Sigmoid colon (tissue), 4 donors: ENCODE results near the gene SLC9A7.

Experiments used
- CTCF ChIP-seq, 4 experiments: fragments of 450-650 bp in 3 of 4; fragments of 200-600 bp in 1 of 4; IDR thresholded peaks; one replicate each; pipeline ENCODE4 v1.5.1; 2016 to 2019; ENCODE audit warnings: antibody characterized with exemption in 4 of 4, mild to moderate bottlenecking in 3 of 4, moderate library complexity in 2 of 4
- EP300 ChIP-seq, 4 donors: sonication (generic); formaldehyde crosslinking; IDR thresholded peaks; one replicate each; pipeline ENCODE4 v1.6.1; 2017; ENCODE audit warnings: antibody characterized with exemption in 4 of 4
- POLR2A ChIP-seq, 2 donors: fragments of 450-650 bp; IDR thresholded peaks; one replicate each; pipeline ENCODE4 v1.6.1; 2016; ENCODE audit warnings: antibody characterized with exemption in 2 of 2, mild to moderate bottlenecking in 2 of 2, moderate library complexity in 2 of 2
- POLR2AphosphoS5 ChIP-seq, 4 donors: sonication (generic); formaldehyde crosslinking; IDR thresholded peaks; one replicate each; pipeline ENCODE4 v1.6.1; 2017; ENCODE audit warnings: antibody characterized with exemption in 4 of 4

GRCh38 chrX:46643636-46644035 lies 115.3 kb downstream of the SLC9A7 start:
- no peak for TF ChIP-seq POLR2A (IDR thresholded peaks at IDR 0.05)
- TF ChIP-seq CTCF (IDR thresholded peaks at IDR 0.05) = no peak
- no peak for TF ChIP-seq POLR2AphosphoS5 (IDR thresholded peaks at IDR 0.05)
- TF ChIP-seq EP300 (IDR thresholded peaks at IDR 0.05) = no peak
